Stimulated activated CD8-positive, alpha-beta memory T cell treated with anti-CD3 and anti-CD28 coated beads, Interleukin-4, amount 100 ng/mL, for 4 hours (primary cell): Measurements from ENCODE around the gene LITAFD.
A peak's percentile ranks its signal among the peaks of the same experiment; 100 is the strongest.
"Not testable (repeated sequence)": the region's sequence is repeated elsewhere in the genome, so short reads cannot be mapped to it uniquely, and the experiment has no call there.

ENCODE experiments used
- DNase-seq, 2 donors: peaks; one replicate each; pipeline ENCODE4 v3.0.0-alpha.2; 2020; ENCODE audit warnings: low read depth in 2 of 2, low spot score in 1 of 2

Gene LITAFD

GRCh38 chr16:8855972-8856371, 26.2 kb upstream of the LITAFD start:
- DNase-seq, result no peak

DNA sequence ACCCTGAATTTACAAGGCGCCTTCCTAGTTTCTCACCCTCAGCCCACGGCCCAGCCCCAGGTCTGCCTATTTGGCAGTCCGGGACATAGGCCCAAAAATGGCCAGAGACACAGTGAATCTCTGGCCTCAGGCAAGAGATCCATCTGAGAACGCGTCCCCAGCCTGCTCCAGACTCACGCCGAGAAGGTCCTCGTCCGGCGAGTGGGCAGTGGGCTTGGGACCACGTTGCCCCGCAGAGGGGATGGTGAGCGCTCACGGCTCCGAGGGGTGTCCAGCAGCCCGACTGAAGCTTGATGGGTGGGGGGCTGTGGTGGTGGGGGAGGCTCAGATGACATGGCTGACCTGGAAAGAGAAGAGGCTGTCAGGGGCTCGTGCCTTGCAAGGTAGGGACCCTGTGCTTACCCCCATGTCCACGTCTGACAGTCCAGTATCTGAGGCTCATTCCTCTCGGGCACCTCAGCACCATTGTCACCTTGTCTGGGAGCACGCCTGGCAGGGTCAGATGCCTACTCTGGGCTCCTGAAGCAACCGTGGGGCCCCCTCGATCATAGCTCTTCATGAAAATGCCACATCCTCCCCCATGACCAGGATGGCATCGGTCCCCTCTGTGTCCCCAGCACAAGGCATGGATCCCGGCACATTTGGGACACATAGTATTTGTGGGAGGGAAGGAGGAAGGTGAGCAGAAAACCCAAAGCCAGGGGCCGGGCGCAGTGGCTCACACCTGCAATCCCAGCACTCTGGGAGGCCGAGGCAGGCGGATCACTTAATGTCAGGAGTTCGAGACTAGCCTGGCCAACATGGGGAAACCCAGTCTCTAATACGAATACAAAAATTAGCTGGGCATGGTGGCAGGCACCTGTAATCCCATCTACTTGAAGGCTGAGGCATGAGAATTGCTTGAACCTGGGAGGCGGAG, 22.9 kb upstream of the LITAFD start:
- no peak for DNase-seq

DNA sequence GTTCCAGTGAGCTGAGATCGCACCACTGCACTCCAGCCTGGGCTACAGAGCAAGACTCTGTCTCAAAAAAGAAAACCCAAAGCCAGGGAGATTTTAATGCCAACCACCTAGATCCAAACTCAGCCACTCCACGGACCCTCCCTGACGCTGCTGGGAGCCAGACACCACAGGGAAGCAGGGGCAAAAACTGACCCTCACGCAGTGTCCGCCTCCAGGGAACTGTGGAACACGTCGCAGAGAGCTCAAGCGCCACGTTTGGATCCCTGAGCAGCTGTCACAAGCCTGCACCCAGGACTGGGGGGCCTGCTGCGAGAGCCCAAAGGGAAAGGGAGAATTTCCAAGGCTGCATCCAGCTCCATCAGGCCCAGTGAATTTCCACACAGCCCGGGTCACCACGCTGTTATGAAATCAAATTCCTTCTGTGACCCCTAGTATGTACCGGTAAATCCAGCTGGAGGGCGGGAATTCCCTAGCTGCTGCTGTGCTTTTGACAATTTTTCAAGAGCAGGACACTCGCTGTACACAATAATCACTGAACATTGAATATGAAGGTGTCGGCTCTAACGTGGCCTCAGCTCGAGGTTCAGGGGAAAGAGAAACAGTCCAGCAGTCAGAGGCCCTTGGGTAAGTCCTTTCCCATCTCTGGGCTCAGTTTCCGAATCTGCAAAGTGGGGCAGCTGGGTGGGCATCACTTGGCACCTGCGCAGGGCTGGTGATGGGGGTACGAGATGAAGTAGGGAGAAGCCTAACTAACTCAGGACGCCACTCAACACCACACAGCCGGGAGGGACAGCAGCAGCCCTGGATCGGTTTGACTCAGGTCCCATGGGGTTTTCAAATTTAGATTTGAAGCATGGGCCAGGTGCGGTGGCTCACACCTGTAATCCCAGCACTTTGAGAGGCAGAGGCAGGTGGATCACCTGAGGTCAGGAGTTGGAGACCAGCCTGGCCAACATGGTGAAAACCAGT, 22.0 kb upstream of the LITAFD start:
- DNase-seq, result no peak

DNA sequence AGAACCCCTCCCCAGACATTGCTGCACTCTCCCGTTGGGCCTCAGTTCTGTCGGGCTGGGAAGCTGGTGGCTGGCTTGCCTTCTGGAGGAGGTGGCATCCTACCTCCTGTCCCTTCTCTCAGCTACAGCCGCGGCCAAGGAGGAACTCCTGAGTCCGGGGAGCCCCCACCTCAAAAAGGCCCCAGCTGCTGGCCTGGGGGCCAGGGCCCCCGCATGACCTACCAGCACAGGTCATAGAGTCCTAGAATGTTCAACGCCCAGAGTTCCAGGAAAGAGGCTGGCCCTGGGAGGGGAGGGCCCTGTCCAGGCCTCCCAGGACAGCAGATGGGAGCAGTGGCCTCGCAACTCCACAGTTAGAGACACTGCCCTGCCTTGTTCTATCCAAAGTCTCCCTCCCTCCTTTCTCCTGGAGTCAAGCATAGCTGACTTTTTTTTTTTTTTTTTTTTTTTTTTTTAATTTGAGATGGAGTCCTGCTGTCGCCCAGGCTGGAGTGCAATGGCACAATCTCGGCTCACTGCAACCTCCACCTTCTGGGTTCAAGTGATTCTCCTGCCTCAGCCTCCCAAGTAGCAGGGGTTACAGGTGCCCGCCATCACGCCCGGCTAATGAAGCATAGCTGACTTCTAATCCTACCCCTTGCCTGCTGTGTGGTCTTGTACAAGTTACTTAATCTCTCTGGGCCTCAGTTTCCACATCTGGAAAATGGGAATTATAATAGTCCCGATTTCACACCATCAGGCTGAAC, 20.4 kb upstream of the LITAFD start:
- no peak for DNase-seq

DNA sequence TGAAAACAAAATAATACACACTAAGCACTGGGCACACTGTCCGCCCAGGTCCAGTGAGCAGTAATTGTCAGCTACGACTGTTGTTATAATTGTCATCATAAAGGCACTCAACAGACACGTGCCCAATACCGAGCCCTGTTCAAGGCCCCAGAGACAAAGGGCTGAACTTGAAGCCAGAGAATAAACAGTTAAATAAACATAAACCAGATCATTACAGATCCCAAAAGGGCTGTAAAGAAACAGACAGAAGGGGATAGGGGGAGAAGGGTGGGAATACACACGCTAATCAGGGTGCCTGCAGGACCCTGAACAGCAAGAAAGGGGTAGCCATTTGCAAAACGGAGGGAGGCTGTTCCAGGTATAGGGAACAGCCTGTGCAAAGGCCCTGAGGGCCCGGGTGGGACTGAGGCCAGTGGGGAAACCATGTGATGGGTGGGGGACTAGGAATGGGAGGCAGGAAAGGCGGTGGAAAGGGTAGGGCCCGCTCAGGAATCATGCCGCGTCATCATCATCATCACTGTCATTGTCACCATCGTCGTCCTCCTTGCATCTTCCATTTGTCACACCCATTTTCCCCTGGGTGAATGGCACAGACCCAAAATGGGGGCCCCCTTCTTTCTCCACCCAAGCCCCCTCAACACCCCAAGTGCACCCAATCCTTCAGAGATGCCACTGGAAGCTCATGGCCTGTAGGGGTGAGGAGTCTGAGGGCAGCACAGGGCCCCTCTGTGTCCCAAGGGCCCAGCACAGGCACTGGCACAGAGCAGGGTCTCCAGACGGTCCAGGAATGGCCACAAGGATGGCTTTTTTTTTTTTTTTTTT, 19.6 kb upstream of the LITAFD start:
- no peak for DNase-seq

GRCh38 chr16:8863594-8864424, 18.3 kb upstream of the LITAFD start:
- DNase-seq, result no peak

- DNase-seq, result no peak
These were observed 17.6 kb upstream of the LITAFD start for GRCh38 chr16:8864480-8865110.

DNA sequence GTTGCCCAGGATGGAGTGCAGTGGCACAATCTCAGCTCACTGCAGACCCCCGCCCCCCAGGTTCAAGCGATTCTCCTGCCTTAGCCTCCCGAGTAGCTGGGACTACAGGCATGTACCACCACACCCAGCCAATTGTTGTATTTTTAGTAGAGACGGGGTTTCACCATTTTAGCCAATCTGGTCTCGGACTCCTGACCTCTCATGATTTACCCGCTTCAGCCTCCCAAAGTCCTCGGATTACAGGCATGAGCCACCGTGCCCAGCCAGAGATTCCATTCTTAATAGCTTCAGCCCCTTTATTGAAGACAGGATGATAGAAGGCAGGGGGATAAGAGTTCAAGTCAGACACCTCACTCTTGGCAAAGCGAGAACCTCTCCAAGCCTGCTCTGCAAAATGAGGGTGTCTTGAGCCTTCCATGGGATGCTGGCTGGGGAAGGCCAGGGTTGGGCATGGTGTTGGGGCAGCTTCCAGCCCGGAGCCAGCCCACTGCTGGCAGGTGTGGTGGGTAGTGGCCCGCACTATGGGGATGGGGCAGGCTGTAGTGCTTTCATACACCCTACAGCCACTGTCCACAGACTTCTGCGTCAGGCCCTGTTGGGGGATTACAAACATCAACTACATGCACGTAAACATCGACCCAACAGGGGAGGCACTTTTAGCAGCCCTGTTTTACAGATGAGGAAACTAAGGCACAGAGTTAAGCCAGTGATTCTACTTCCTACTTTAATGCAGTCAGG, 16.8 kb upstream of the LITAFD start:
- DNase-seq, result no peak

DNA sequence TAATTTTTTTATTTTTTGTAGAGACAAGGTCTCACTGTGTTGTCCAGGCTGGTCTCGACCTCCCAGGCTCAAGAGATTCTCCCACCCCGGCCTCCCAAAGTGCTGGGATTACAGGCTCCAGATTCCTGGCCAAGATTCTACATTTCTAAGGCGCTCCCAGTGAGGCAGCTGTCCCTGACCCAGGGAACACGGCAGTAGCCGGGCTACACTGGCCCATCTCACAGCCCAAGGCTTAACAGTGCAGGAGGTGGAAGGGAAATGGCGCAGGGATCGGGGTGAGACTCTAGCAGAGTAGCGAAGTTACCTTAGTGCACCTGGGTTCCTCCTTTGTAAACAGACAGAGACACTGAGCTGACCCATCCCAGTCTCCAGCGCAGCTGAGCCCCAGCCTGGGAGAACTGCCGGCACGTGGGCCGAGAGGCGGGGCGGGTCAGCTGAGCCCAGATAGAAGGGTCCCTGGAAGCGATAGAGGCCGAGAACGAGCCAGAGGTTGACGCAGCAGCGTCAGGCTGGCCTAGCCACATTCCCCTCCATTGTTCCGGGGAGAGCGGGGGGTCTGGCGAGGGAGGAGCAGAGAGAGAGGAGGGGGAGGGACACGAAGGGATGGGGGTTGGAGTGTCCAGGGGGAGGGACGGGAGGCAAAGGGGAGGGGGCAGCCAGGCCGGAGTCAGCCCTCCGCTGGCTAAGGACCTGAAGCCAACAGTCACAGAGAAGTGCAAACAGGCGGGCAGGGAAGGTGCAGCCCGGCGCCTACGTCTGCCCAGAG, 15.8 kb upstream of the LITAFD start:
- no peak for DNase-seq

GRCh38 chr16:8866884-8867215, 15.3 kb upstream of the LITAFD start:
- no peak for DNase-seq

- no peak for DNase-seq
These were observed 14.8 kb upstream of the LITAFD start for GRCh38 chr16:8867216-8867931.

- DNase-seq, result peak in 1 of 2 donors; percentile 43
These were observed 14.2 kb upstream of the LITAFD start for GRCh38 chr16:8867932-8868415.

DNA sequence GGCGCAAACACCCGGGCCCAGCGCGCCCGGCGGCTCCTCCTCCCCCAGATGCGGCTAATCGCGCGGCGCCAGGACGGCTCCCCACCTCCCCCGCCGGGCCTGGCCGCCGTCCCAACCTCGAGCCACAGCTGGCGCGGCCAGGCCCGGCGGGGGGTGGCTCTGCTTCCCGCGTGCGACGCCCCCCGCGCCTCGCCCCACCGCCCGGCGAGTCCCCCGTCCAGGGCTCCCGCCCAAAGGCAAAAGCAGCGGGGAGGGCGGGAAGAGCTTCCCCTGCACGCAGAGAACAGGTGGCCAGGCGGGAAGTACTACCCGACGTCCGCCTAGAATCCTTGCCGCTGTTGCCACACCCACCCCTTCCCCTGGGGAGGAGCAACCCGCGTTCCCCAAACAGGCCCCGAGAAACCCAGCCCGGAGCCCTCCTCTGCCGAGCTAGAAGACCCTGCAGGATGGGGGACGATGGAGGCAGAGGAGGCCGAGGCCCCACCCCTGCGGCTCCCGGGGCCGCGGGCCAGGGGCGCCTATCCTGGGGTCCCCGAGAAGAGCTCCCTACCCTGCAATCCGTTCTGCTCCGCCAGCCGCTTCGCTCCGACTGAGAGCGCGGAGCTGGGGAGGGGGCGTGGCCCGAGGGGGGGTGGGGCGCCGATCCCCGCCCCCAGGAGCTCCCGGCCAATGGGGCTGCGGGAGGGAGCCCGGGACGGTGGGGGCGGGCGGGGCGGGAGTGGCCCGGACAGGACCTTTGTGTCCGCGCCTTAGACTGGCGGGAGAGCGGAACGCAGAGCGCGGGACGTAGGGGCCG, 13.5 kb upstream of the LITAFD start, which contains the start of gene CARHSP1:
Gene CARHSP1 (minus strand): TSS at position 591 of the 796 bp plus-strand sequence. CDS start 9,678 bp downstream, outside the sequence.
- DNase-seq, result peak; percentile 30 to 68

DNA sequence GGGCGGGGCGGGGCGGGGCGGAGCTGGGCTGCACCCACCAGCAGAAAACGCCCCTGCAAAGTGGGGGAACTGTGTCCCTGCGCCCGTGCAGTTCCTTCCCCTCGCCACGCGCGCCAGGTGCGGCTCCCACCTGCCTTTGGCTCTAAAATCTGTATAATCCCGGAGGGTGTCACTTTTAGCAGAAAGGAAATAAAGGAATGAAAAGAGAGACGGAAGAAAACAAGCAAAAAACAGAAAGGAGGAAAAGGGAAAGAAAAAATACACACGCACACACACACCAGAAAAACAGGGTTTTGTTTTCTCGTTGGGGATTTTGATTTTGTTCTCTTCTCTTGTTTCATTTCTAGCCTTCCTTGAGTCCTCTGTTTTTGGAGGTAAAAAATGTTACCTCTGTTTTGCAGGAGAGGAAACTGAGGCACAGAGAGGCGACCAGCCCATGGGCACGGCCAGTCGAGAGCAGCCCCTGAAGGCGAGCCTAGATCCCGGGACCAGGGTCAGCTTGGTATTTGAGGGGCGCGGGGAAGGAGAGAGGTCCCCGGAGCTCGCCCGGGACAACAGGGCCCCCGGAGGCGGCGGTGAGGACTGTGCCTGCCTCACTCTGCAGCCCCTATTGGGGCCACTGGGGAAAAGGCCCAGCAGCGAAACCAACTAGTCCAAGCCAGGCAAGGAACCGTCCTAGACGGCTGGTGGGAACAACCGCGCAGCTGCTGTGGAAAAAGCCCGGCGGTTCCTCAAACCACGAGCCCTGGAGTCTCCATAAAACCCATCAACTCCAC, 12.8 kb upstream of the LITAFD start:
- no peak for DNase-seq

- DNase-seq, result not testable (repeated sequence)
These were observed 12.2 kb upstream of the LITAFD start for GRCh38 chr16:8869988-8870241.
